CD4-positive, alpha-beta T cell treated with Interleukin-4 for 4 hours (primary cell): ENCODE data around the gene DCTPP1.
A peak's percentile ranks its signal among the peaks of the same experiment; 100 is the strongest.
"Not testable (repeated sequence)": the region's sequence is repeated elsewhere in the genome, so short reads cannot be mapped to it uniquely, and the experiment has no call there.

Experiments used
- DNase-seq: peaks from one replicate; pipeline ENCODE4 v3.0.0-alpha.2; 2020

The DCTPP1 gene

GRCh38 chr16:30429678-30430427, at the start of gene DCTPP1:
Gene DCTPP1, minus strand, starts transcription at chr16:30430030. Its CDS starts 50 bp downstream, at chr16:30429980.
- DNase-seq = peak; percentile 99

DNA sequence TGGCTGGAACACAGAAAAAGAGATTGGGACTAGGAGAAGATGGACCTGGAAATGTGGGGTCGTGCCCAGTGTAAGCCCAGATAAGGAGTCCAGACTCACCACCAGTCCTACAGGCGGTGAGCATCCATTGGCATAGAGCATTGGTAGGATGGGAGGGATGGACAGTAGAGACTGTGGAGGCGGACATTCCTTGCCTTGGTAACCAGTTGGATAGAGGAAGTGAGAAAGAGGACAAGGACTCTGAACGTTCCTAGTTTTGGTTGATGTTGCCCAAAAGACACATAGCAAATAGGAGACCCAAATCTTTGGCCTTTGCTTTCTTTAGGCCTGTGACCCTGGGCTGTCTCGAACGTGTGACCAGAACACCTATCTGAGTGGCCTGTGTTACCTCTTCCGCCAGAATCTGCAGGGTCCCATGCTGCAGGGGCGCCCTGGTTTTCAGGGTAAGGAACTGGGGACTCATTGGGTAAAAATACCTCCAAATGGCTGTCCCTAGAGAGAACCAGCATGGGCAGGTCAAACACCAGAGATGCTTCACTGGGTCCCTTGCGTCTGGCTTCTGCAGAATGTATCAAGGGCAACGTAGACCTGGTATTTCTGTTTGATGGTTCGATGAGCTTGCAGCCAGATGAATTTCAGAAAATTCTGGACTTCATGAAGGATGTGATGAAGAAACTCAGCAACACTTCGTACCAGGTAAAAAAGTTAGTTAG, 49.1 kb upstream of the DCTPP1 start:
- DNase-seq = no peak

GRCh38 chr16:30477773-30478172, 47.9 kb upstream of the DCTPP1 start:
- not testable (repeated sequence) for DNase-seq

GRCh38 chr16:30476991-30477390, 47.2 kb upstream of the DCTPP1 start:
- DNase-seq = no peak

- DNase-seq = no peak
These were observed 44.9 kb upstream of the DCTPP1 start for GRCh38 chr16:30474684-30475083.

GRCh38 chr16:30474074-30474452, 44.2 kb upstream of the DCTPP1 start:
- DNase-seq = no peak

- DNase-seq = peak; percentile 58
These were observed 43.6 kb upstream of the DCTPP1 start for GRCh38 chr16:30473231-30474073.

- DNase-seq = peak; percentile 94
These were observed 42.6 kb upstream of the DCTPP1 start, which contains the start of gene ITGAL for GRCh38 chr16:30472328-30472942. Gene ITGAL, plus strand, starts transcription at chr16:30472742. Its CDS starts 96 bp downstream, at chr16:30472838.

GRCh38 chr16:30470632-30470995, 40.8 kb upstream of the DCTPP1 start:
- no peak for DNase-seq

DNA sequence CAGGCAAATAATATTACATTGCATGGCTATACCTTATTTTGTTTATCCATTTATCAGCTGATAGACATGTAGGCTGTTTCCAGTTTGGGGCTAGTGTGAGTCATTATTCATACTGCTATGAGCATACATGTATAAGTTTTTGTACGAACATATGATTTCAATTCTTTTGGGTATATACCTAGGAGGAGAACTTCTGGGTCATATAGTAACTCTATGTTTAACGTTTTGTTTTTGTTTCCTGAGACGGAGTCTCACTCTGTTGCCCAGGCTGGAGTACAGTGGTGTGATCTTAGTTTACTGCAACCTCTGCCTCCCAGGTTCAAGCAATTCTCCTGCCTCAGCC, 40.3 kb upstream of the DCTPP1 start:
- DNase-seq = peak; percentile 49

- no peak for DNase-seq
These were observed 34.2 kb upstream of the DCTPP1 start for GRCh38 chr16:30464078-30464477.

GRCh38 chr16:30461426-30461825, 31.6 kb upstream of the DCTPP1 start:
- DNase-seq = not testable (repeated sequence)

- no peak for DNase-seq
These were observed 29.6 kb upstream of the DCTPP1 start for GRCh38 chr16:30459456-30459855.

DNA sequence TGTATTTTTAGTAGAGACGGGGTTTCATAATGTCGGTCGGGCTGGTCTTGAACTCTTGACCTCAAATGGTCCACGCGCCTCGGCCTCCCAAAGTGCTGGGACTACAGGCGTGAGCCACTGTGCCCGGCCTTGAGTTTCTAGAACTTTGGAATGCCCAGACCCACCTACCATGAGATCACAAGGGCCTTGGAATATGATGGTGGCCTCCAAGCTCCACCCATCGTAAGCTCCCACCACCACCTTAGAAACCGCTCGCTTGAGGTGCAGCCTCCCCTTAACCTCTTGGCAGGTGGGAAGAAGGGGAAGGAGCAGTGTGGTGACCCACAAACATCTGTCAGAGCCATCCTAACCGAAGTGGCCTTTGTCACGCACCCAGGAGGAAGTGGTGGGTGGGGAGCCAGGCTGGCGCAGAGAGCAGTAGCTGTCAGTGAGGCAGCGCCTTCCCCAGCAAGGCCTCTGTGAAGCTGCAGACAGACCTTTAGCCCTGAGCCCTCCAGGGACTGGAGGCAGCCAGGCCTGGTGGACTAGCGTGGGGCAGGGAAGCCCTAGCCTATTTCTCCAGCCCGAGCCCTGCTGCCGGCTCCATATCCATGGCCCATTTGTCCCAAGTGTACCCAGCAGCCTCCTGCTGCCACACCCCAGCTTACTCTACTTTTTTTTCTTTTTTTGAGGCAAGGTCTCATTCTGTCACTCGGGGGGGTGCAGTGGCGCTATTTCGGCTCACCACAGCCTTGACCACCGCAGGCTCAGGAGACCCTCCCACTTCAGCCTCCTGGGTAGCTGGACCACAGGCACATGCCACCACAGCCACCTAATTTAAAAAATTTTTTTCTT, 28.9 kb upstream of the DCTPP1 start:
- peak; percentile 83 for DNase-seq

- no peak for DNase-seq
These were observed 28.1 kb upstream of the DCTPP1 start for GRCh38 chr16:30457743-30458560.

GRCh38 chr16:30457256-30457655, 27.4 kb upstream of the DCTPP1 start:
- no peak for DNase-seq

GRCh38 chr16:30456302-30456701, 26.5 kb upstream of the DCTPP1 start:
- no peak for DNase-seq

GRCh38 chr16:30452709-30453580, 23.1 kb upstream of the DCTPP1 start:
- DNase-seq = not testable (repeated sequence)

DNA sequence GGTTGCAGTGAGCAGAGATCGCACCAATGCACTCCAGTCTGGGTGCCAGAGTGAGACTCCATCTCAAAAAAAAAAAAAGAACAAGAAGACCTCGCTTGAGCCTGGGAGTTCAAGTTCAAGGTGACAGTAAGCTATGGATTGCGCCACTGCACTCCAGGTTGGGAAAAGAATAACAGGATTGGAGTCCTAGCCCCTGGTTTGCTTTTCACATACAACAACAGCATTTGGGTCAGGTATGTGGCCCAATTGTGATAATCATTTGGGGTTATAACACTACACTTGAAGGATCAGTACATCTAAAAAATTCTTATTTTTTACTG, 19.2 kb upstream of the DCTPP1 start:
- no peak for DNase-seq

DNA sequence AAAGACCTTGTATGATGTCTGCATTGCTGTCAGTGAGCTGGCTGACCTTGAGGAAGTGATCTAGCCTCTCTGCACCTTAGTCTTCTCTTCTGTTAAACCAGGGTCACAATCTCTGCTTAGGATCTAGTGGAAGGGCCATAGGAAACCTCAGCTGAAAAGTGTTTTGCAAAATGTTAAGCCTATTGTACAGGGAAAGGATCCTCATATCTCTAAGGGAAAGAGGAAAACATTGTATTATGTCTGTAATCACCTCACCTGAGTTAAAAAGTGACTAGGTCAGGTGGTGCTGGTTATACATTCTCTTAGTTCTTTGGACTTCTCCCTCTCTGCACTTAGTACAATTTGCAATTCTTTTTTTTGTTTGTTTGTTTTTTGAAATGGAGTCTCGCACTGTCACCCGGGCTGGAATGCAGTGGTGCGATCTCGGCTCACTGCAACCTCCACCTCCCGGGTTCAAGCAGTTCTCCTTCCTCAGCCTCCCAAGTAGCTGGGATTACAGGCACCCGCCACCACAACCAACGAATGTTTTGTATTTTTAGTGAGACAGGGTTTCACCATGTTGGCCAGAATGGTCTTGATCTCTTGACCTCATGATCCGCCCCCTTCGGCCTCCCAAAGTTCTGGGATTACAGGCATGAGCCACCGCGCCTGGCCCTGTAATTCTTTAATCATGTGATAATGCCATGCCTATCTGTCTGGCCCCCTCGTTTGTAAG, 17.8 kb upstream of the DCTPP1 start:
- no peak for DNase-seq
